Measurements from ENCODE around the gene RNF208.

DNA sequence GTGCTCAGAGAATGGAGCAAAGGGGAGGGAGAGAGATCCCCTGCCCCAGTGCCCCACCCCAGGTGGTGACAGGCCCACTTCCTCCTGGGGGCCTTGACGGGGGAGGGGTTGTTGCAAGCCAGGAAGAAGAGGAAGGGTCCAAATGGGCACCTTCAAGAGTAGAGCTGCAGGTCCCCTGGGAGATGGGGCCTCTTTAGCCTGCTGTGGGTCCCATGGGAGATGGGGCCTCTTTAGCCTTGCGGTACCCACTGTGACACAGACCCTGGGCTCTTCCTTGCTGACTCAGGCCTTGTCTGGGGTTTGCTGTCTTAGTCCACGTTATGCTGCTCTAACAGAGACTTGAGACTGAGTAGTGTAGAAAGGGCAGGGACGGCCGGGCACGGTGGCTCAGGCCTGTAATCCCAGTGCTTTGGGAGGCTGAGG, 45.9 kb upstream of the RNF208 start:
- TF ChIP-seq, protein P1, sequence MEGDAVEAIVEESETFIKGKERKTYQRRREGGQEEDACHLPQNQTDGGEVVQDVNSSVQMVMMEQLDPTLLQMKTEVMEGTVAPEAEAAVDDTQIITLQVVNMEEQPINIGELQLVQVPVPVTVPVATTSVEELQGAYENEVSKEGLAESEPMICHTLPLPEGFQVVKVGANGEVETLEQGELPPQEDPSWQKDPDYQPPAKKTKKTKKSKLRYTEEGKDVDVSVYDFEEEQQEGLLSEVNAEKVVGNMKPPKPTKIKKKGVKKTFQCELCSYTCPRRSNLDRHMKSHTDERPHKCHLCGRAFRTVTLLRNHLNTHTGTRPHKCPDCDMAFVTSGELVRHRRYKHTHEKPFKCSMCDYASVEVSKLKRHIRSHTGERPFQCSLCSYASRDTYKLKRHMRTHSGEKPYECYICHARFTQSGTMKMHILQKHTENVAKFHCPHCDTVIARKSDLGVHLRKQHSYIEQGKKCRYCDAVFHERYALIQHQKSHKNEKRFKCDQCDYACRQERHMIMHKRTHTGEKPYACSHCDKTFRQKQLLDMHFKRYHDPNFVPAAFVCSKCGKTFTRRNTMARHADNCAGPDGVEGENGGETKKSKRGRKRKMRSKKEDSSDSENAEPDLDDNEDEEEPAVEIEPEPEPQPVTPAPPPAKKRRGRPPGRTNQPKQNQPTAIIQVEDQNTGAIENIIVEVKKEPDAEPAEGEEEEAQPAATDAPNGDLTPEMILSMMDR (conservative IDR thresholded peaks at IDR 0.05; ENCODE audit: low read depth in 2 of 2), result no peak
- no peak for TF ChIP-seq REST (IDR thresholded peaks at IDR 0.05; ENCODE audit: unreplicated experiment)
- no peak for TF ChIP-seq EZH2phosphoT487 (IDR thresholded peaks at IDR 0.05; ENCODE audit: unreplicated experiment)
- TF ChIP-seq POLR2AphosphoS5 (IDR thresholded peaks at IDR 0.05; ENCODE audit: low read depth), result no peak
- TF ChIP-seq EZH2 (IDR thresholded peaks at IDR 0.05; ENCODE audit: low read depth, unreplicated experiment), result no peak
- TF ChIP-seq ZNF114 (CRISPR knock-in tag; IDR thresholded peaks at IDR 0.05), result no peak

Measured in GM23338 (cell line).